ENCODE data around the gene UBE2R2.
"Not testable (repeated sequence)": the region's sequence is repeated elsewhere in the genome, so short reads cannot be mapped to it uniquely, and the experiment has no call there.

UBE2R2 gene

GRCh38 chr9:33816327-33817252, at the start of gene UBE2R2:
UBE2R2 (plus strand) TSS chr9:33817160; CDS start chr9:33817758, 598 bp downstream.
- in situ Hi-C loops (cut with HindIII; ENCODE audit: low sequenced_read_pairs) = no loop called here
- DNase-seq (ENCODE audit: low read depth) = peak; percentile 57
- peak within 1 kb of the TSS; percentile 85 for H3K4me3 ChIP-seq (ENCODE audit: low read depth, low read length)
- TF ChIP-seq, protein P1, sequence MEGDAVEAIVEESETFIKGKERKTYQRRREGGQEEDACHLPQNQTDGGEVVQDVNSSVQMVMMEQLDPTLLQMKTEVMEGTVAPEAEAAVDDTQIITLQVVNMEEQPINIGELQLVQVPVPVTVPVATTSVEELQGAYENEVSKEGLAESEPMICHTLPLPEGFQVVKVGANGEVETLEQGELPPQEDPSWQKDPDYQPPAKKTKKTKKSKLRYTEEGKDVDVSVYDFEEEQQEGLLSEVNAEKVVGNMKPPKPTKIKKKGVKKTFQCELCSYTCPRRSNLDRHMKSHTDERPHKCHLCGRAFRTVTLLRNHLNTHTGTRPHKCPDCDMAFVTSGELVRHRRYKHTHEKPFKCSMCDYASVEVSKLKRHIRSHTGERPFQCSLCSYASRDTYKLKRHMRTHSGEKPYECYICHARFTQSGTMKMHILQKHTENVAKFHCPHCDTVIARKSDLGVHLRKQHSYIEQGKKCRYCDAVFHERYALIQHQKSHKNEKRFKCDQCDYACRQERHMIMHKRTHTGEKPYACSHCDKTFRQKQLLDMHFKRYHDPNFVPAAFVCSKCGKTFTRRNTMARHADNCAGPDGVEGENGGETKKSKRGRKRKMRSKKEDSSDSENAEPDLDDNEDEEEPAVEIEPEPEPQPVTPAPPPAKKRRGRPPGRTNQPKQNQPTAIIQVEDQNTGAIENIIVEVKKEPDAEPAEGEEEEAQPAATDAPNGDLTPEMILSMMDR (IDR thresholded peaks at IDR 0.05; ENCODE audit: low read depth, low read length, missing control alignments) = no peak

- H3K4me3 ChIP-seq (ENCODE audit: low read depth, low read length); in situ Hi-C loops (cut with HindIII; ENCODE audit: low sequenced_read_pairs); DNase-seq (ENCODE audit: low read depth): not testable (repeated sequence)
These were observed 46.6 kb upstream of the UBE2R2 start for GRCh38 chr9:33770156-33770880.

GRCh38 chr9:33773135-33773534, 43.8 kb upstream of the UBE2R2 start:
- DNase-seq (ENCODE audit: low read depth); H3K4me3 ChIP-seq (ENCODE audit: low read depth, low read length); in situ Hi-C loops (cut with HindIII; ENCODE audit: low sequenced_read_pairs): not testable (repeated sequence)

DNA sequence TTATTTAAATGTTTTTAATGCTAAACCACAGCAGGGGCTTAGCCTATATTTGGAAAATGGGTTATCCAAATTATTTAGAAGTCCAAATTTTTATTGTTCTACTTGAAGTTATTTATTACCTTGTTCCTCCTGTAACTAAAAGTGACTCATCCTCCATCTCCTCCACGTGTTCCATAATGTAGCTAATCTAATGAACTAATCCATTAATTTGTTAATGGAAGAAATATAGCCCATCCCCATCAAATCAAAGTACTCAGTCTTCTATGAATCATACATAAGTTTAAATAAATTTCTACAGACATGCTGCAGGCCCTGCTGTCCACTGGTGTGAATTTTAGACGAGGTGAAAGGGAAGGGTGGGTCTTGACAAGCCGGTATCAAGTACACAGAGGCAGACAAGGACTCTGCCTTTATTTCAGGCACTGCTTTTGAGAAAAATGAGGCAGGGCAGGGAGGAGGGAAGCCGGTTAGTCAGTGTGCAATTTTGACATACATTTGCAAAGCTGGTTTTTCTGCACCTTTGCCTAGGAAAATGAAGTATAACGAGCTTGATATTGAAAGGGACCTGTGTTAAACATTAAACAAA, 42.8 kb upstream of the UBE2R2 start:
- H3K4me3 ChIP-seq (ENCODE audit: low read depth, low read length); in situ Hi-C loops (cut with HindIII; ENCODE audit: low sequenced_read_pairs); DNase-seq (ENCODE audit: low read depth): not testable (repeated sequence)

- no peak for DNase-seq (ENCODE audit: low read depth)
- in situ Hi-C loops (cut with HindIII; ENCODE audit: low sequenced_read_pairs) = no loop called here
- no peak overlapping the region for H3K4me3 ChIP-seq (ENCODE audit: low read depth, low read length)
- TF ChIP-seq, protein P1 (IDR thresholded peaks at IDR 0.05; ENCODE audit: low read depth, low read length, missing control alignments) = no peak
These were observed 40.4 kb upstream of the UBE2R2 start for GRCh38 chr9:33776578-33776977.

GRCh38 chr9:33778700-33779351, 38.1 kb upstream of the UBE2R2 start:
- no peak overlapping the region for H3K4me3 ChIP-seq (ENCODE audit: low read depth, low read length)
- in situ Hi-C loops (cut with HindIII; ENCODE audit: low sequenced_read_pairs) = no loop called here
- TF ChIP-seq, protein P1 (IDR thresholded peaks at IDR 0.05; ENCODE audit: low read depth, low read length, missing control alignments) = peak; percentile 91
- peak; percentile 34 for DNase-seq (ENCODE audit: low read depth)

DNA sequence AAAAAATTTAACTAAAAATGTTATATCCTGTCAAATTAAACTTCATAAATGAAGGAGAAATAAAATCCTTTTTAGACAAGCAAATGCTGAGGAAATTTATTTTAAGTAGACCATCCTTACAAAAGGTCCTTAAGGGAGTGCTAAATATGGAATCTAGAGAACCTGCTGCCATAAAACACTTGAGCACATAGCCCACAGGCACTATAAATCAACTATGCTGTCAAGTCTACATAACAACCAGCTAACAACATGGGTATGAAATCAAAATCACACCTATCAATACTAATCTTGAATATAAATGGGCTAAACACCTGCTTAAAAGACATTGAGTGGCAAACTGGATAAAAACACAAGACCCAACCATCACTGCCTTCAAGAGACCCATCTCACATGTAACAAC, 36.7 kb upstream of the UBE2R2 start:
- in situ Hi-C loops (cut with HindIII; ENCODE audit: low sequenced_read_pairs) = no loop called here
- DNase-seq (ENCODE audit: low read depth) = no peak
- TF ChIP-seq, protein P1 (IDR thresholded peaks at IDR 0.05; ENCODE audit: low read depth, low read length, missing control alignments) = no peak
- H3K4me3 ChIP-seq (ENCODE audit: low read depth, low read length) = no peak overlapping the region

Measured in astrocyte of the cerebellum (primary cell).